Measurements from ENCODE around the gene HELB.

HELB gene

DNA sequence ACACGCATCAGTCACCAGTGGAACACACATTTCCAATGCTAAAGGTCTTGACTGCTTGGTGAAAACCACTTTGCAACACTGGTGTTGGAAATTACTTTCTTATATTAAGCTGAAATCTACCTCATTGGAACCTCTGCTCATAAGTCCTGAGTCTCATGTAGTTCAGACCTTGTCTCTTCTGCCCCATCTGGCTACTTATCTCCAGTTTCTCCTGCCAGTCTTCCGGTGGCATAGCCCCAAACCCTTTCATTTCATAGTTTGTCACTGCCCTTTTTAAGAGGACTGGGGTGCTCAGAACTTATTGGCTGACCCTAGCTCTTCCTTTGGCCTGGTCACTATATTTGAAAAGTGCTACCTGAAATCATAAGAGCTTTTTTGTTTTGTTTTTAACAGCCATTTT lies 43.7 kb downstream of the HELB start:
- no peaks in the 10 kb centered on the region for H3K4me1 ChIP-seq (ENCODE audit: control insufficient read depth in 1 of 2, insufficient read depth in 2 of 2, low read length in 2 of 2)
- peaks cover 2 to 14% of the 10 kb centered on the region in 2 donors for H3K36me3 ChIP-seq (ENCODE audit: control insufficient read depth in 1 of 2, insufficient read depth in 2 of 2, low read length in 2 of 2)
- H3K27ac ChIP-seq (ENCODE audit: low read depth, low read length): no peak overlapping the region
- no peak overlapping the region for H3K9ac ChIP-seq (ENCODE audit: low read depth in 1 of 2, low read length in 2 of 2)
- H3K4me3 ChIP-seq (ENCODE audit: low read depth in 1 of 2, low read length in 2 of 2): no peak overlapping the region
- H3K9me3 ChIP-seq (ENCODE audit: control insufficient read depth in 1 of 2, low read length in 2 of 2): peaks cover 4 to 11% of the 10 kb centered on the region in 2 donors
- H3K27me3 ChIP-seq (ENCODE audit: control insufficient read depth in 1 of 2, insufficient read depth in 2 of 2, low read length in 2 of 2): no peaks in the 10 kb centered on the region

DNA sequence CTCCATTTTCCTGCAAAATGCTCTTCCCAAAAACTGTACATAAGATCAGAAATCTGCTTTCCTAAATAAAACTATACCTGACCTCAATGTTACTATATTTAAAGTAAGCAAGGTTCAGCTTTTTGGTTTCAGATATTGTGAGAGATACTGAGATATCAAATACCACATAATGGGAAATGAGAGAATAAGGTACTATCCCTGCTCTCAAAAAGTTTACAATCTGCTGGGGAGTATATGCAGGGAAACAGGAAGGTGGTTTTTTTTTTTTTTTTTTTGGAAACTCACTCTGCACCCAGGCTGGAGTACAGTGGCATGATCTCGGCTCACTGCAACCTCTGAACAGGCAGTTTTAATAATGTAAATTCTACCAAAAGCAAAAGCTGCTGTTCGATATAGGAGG lies 49.0 kb downstream of the HELB start:
- no peak overlapping the region for H3K27ac ChIP-seq (ENCODE audit: low read depth, low read length)
- H3K27me3 ChIP-seq (ENCODE audit: control insufficient read depth in 1 of 2, insufficient read depth in 2 of 2, low read length in 2 of 2): no peaks in the 10 kb centered on the region
- H3K4me1 ChIP-seq (ENCODE audit: control insufficient read depth in 1 of 2, insufficient read depth in 2 of 2, low read length in 2 of 2): no peaks in the 10 kb centered on the region
- H3K36me3 ChIP-seq (ENCODE audit: control insufficient read depth in 1 of 2, insufficient read depth in 2 of 2, low read length in 2 of 2): peaks cover 0 to 7% of the 10 kb centered on the region in 2 donors
- H3K9me3 ChIP-seq (ENCODE audit: control insufficient read depth in 1 of 2, low read length in 2 of 2): no peaks in the 10 kb centered on the region
- H3K4me3 ChIP-seq (ENCODE audit: low read depth in 1 of 2, low read length in 2 of 2): no peak overlapping the region
- H3K9ac ChIP-seq (ENCODE audit: low read depth in 1 of 2, low read length in 2 of 2): no peak overlapping the region

GRCh38 chr12:66352197-66352596 lies 49.9 kb downstream of the HELB start:
- no peak overlapping the region for H3K4me3 ChIP-seq (ENCODE audit: low read depth in 1 of 2, low read length in 2 of 2)
- H3K27ac ChIP-seq (ENCODE audit: low read depth, low read length): no peak overlapping the region
- H3K9me3 ChIP-seq (ENCODE audit: control insufficient read depth in 1 of 2, low read length in 2 of 2): no peaks in the 10 kb centered on the region
- no peaks in the 10 kb centered on the region for H3K4me1 ChIP-seq (ENCODE audit: control insufficient read depth in 1 of 2, insufficient read depth in 2 of 2, low read length in 2 of 2)
- peaks cover 0 to 4% of the 10 kb centered on the region in 2 donors for H3K36me3 ChIP-seq (ENCODE audit: control insufficient read depth in 1 of 2, insufficient read depth in 2 of 2, low read length in 2 of 2)
- H3K9ac ChIP-seq (ENCODE audit: low read depth in 1 of 2, low read length in 2 of 2): no peak overlapping the region
- no peaks in the 10 kb centered on the region for H3K27me3 ChIP-seq (ENCODE audit: control insufficient read depth in 1 of 2, insufficient read depth in 2 of 2, low read length in 2 of 2)

GRCh38 chr12:66352899-66353298 lies 50.6 kb downstream of the HELB start:
- no peak overlapping the region for H3K4me3 ChIP-seq (ENCODE audit: low read depth in 1 of 2, low read length in 2 of 2)
- H3K4me1 ChIP-seq (ENCODE audit: control insufficient read depth in 1 of 2, insufficient read depth in 2 of 2, low read length in 2 of 2): no peaks in the 10 kb centered on the region
- peaks cover 0 to 4% of the 10 kb centered on the region in 2 donors for H3K36me3 ChIP-seq (ENCODE audit: control insufficient read depth in 1 of 2, insufficient read depth in 2 of 2, low read length in 2 of 2)
- H3K9ac ChIP-seq (ENCODE audit: low read depth in 1 of 2, low read length in 2 of 2): no peak overlapping the region
- H3K27me3 ChIP-seq (ENCODE audit: control insufficient read depth in 1 of 2, insufficient read depth in 2 of 2, low read length in 2 of 2): no peaks in the 10 kb centered on the region
- H3K27ac ChIP-seq (ENCODE audit: low read depth, low read length): no peak overlapping the region
- no peaks in the 10 kb centered on the region for H3K9me3 ChIP-seq (ENCODE audit: control insufficient read depth in 1 of 2, low read length in 2 of 2)

DNA sequence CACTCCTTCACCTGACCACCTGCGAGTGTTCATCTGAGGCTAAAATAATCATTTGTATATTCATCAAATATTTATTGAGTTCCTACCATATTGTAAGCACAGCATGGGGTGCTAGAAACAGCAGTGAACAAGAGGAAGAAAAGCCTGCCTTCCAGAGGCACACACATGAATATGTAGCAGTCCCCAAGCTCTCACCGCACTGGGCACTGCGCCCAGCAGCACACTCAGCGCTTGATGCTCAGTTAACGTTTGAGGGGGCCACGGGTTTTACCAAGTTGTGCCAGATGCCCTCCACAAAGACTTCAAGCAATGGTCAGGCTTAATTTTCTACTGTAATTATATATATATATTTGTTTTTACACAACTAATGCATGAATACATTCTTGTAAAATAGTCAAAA lies 52.0 kb downstream of the HELB start:
- Histone ChIP-seq H3K9me3 (ENCODE audit: control insufficient read depth in 1 of 2, low read length in 2 of 2) (no peaks in the 10 kb centered on the region), H3K9ac (ENCODE audit: low read depth in 1 of 2, low read length in 2 of 2) (no peak overlapping the region), H3K36me3 (ENCODE audit: control insufficient read depth in 1 of 2, insufficient read depth in 2 of 2, low read length in 2 of 2) (peaks cover 0 to 4% of the 10 kb centered on the region in 2 donors), H3K27ac (ENCODE audit: low read depth, low read length) (no peak overlapping the region), H3K27me3 (ENCODE audit: control insufficient read depth in 1 of 2, insufficient read depth in 2 of 2, low read length in 2 of 2) (no peaks in the 10 kb centered on the region), H3K4me1 (ENCODE audit: control insufficient read depth in 1 of 2, insufficient read depth in 2 of 2, low read length in 2 of 2) (no peaks in the 10 kb centered on the region), H3K4me3 (ENCODE audit: low read depth in 1 of 2, low read length in 2 of 2) (no peak overlapping the region)

DNA sequence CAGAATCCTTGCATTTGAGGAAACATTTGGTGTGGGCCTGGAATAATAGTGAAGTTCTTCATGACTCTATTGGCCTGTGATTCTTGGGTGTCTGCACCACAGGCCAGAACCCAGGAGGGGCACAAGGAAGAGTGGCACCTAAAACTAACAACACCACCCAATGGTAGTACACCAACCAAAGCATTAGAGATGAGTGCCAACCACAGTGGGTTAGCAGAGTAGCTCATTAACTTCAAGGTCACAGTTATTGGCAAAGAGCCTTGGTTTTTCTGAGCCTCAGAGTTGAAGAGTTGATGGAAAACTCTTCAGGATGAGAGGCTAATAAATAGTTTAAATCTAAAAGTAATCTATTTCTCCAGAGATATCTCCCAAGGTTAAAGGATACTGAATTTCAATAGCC lies 57.0 kb downstream of the HELB start:
- no peak overlapping the region for H3K4me3 ChIP-seq (ENCODE audit: low read depth in 1 of 2, low read length in 2 of 2)
- no peak overlapping the region for H3K27ac ChIP-seq (ENCODE audit: low read depth, low read length)
- no peaks in the 10 kb centered on the region for H3K4me1 ChIP-seq (ENCODE audit: control insufficient read depth in 1 of 2, insufficient read depth in 2 of 2, low read length in 2 of 2)
- H3K9me3 ChIP-seq (ENCODE audit: control insufficient read depth in 1 of 2, low read length in 2 of 2): no peaks in the 10 kb centered on the region
- no peak overlapping the region for H3K9ac ChIP-seq (ENCODE audit: low read depth in 1 of 2, low read length in 2 of 2)
- H3K36me3 ChIP-seq (ENCODE audit: control insufficient read depth in 1 of 2, insufficient read depth in 2 of 2, low read length in 2 of 2): no peaks in the 10 kb centered on the region
- no peaks in the 10 kb centered on the region for H3K27me3 ChIP-seq (ENCODE audit: control insufficient read depth in 1 of 2, insufficient read depth in 2 of 2, low read length in 2 of 2)

GRCh38 chr12:66361703-66362102 lies 59.4 kb downstream of the HELB start:
- no peak overlapping the region for H3K27ac ChIP-seq (ENCODE audit: low read depth, low read length)
- no peaks in the 10 kb centered on the region for H3K27me3 ChIP-seq (ENCODE audit: control insufficient read depth in 1 of 2, insufficient read depth in 2 of 2, low read length in 2 of 2)
- no peaks in the 10 kb centered on the region for H3K36me3 ChIP-seq (ENCODE audit: control insufficient read depth in 1 of 2, insufficient read depth in 2 of 2, low read length in 2 of 2)
- no peaks in the 10 kb centered on the region for H3K4me1 ChIP-seq (ENCODE audit: control insufficient read depth in 1 of 2, insufficient read depth in 2 of 2, low read length in 2 of 2)
- no peaks in the 10 kb centered on the region for H3K9me3 ChIP-seq (ENCODE audit: control insufficient read depth in 1 of 2, low read length in 2 of 2)
- H3K4me3 ChIP-seq (ENCODE audit: low read depth in 1 of 2, low read length in 2 of 2): no peak overlapping the region
- H3K9ac ChIP-seq (ENCODE audit: low read depth in 1 of 2, low read length in 2 of 2): no peak overlapping the region

DNA sequence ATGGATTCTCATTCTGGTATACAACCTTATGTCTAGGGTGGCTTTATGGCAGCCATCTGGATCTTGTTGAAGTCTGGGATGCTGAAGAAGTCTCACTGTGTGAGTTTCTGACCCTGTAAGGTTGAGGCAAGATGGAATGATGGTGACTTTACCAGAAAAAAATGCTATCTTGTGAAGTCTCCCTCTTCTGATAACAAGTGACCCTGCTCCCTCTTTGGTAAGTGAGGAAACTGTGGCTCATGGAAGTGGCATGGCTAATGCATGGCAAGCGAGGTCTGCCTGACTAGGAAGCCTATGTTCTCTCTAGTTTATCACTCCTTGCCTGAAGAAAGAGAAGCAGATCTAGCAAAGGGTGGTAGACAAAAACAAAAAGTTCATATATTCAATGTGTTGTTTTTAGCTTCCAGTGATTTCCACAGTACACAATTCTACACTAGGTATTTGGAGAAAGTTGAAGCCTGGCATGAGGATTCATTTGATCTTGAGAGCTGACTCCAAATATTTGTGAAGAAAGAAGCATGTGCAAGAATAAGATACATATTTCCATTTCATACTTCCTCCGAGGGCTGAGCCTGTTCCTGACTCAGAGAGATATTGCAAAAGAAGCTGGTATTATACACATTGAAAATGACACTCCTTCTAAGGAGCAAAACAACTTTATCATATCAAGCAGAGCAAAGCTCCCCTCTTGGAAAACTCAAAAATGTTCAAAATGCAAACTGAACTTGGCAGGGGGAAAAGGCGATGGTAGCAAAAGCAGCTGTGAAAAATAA lies 63.6 kb downstream of the HELB start:
- Histone ChIP-seq H3K36me3 (ENCODE audit: control insufficient read depth in 1 of 2, insufficient read depth in 2 of 2, low read length in 2 of 2) (no peaks in the 10 kb centered on the region), H3K9ac (ENCODE audit: low read depth in 1 of 2, low read length in 2 of 2) (no peak overlapping the region), H3K4me1 (ENCODE audit: control insufficient read depth in 1 of 2, insufficient read depth in 2 of 2, low read length in 2 of 2) (no peaks in the 10 kb centered on the region), H3K27me3 (ENCODE audit: control insufficient read depth in 1 of 2, insufficient read depth in 2 of 2, low read length in 2 of 2) (no peaks in the 10 kb centered on the region), H3K9me3 (ENCODE audit: control insufficient read depth in 1 of 2, low read length in 2 of 2) (no peaks in the 10 kb centered on the region), H3K4me3 (ENCODE audit: low read depth in 1 of 2, low read length in 2 of 2) (no peak overlapping the region), H3K27ac (ENCODE audit: low read depth, low read length) (no peak overlapping the region)

GRCh38 chr12:66367015-66367667 lies 64.8 kb downstream of the HELB start:
- no peak overlapping the region for H3K4me3 ChIP-seq (ENCODE audit: low read depth in 1 of 2, low read length in 2 of 2)

DNA sequence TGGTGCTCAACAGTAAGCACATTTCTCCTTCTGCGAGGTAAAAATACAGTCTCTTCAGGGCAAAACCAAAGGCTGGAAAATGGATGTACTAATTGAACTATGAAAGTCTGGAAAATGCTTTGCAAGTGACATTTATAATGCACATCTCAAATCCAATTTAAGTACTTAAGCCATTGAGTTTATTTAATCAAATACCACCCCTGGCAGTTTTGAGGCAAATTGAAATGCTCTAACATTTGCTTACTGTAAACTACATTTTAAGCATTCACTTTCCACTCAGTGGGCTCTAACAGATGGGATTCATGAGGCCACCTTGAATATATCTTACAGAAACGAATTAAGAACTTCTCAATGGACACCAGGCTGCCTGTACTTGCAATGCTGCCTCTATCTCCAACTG lies 69.7 kb downstream of the HELB start:
- Histone ChIP-seq H3K9me3 (ENCODE audit: control insufficient read depth in 1 of 2, low read length in 2 of 2) (no peaks in the 10 kb centered on the region), H3K9ac (ENCODE audit: low read depth in 1 of 2, low read length in 2 of 2) (no peak overlapping the region), H3K27ac (ENCODE audit: low read depth, low read length) (no peak overlapping the region), H3K4me1 (ENCODE audit: control insufficient read depth in 1 of 2, insufficient read depth in 2 of 2, low read length in 2 of 2) (no peaks in the 10 kb centered on the region), H3K4me3 (ENCODE audit: low read depth in 1 of 2, low read length in 2 of 2) (no peak overlapping the region), H3K27me3 (ENCODE audit: control insufficient read depth in 1 of 2, insufficient read depth in 2 of 2, low read length in 2 of 2) (no peaks in the 10 kb centered on the region), H3K36me3 (ENCODE audit: control insufficient read depth in 1 of 2, insufficient read depth in 2 of 2, low read length in 2 of 2) (no peaks in the 10 kb centered on the region)

More at GRCh38 chr12:66367015-66367667, 64.8 kb downstream of the HELB start:
- Histone ChIP-seq H3K9me3 (ENCODE audit: control insufficient read depth in 1 of 2, low read length in 2 of 2) (no peaks in the 10 kb centered on the region), H3K27me3 (ENCODE audit: control insufficient read depth in 1 of 2, insufficient read depth in 2 of 2, low read length in 2 of 2) (no peaks in the 10 kb centered on the region), H3K4me1 (ENCODE audit: control insufficient read depth in 1 of 2, insufficient read depth in 2 of 2, low read length in 2 of 2) (no peaks in the 10 kb centered on the region), H3K36me3 (ENCODE audit: control insufficient read depth in 1 of 2, insufficient read depth in 2 of 2, low read length in 2 of 2) (no peaks in the 10 kb centered on the region), H3K27ac (ENCODE audit: low read depth, low read length) (no peak overlapping the region), H3K9ac (ENCODE audit: low read depth in 1 of 2, low read length in 2 of 2) (no peak overlapping the region)
